OCI-LY1 (cell line): ENCODE results near the gene SEC24C.

Source experiments
- H2AFZ ChIP-seq: fragments of 200-600 bp; sonication (generic), shearing (Covaris generic); 2 replicates; pipeline ENCODE4 v1.6.0; 2014; ENCODE audit warnings: antibody characterized with exemption, mild to moderate bottlenecking, low read length
- H3F3A ChIP-seq: fragments of 200-600 bp; sonication (generic), shearing (Covaris generic); 2 replicates; pipeline ENCODE4 v1.6.0; 2014; ENCODE audit warnings: mild to moderate bottlenecking, antibody characterized with exemption, low read length, moderate library complexity; ENCODE audit not compliant: insufficient read depth
- H3K27ac ChIP-seq: fragments of 200-600 bp; sonication (generic); 2 replicates; pipeline ENCODE4 v1.5.1; 2014; ENCODE audit warnings: low read length, mixed run types, mild to moderate bottlenecking, low read depth; ENCODE audit not compliant: poor library complexity, severe bottlenecking
- H3K27me3 ChIP-seq: fragments of 200-600 bp; sonication (generic); 2 replicates; pipeline ENCODE4 v1.6.0; 2014; ENCODE audit warnings: antibody characterized with exemption, mild to moderate bottlenecking, low read length, moderate library complexity; ENCODE audit not compliant: insufficient read depth
- H3K36me3 ChIP-seq: fragments of 200-600 bp; sonication (generic); 2 replicates; pipeline ENCODE4 v1.6.1; 2014; ENCODE audit warnings: mild to moderate bottlenecking, antibody characterized with exemption, low read length, moderate library complexity, mixed read lengths; ENCODE audit not compliant: insufficient read depth
- H3K4me1 ChIP-seq: fragments of 200-600 bp; sonication (generic); 2 replicates; pipeline ENCODE4 v1.5.1; 2014; ENCODE audit warnings: mild to moderate bottlenecking, low read length, moderate library complexity; ENCODE audit not compliant: insufficient read depth, severe bottlenecking
- H3K4me2 ChIP-seq: fragments of 200-600 bp; sonication (generic), shearing (Covaris generic); 2 replicates; pipeline ENCODE4 v1.6.1; 2014; ENCODE audit warnings: low read length
- H3K4me3 ChIP-seq: fragments of 200-600 bp; sonication (generic); 2 replicates; pipeline ENCODE4 v1.5.1; 2014; ENCODE audit warnings: low read length, low read depth, mild to moderate bottlenecking, mixed read lengths; ENCODE audit not compliant: poor library complexity, severe bottlenecking
- H3K79me2 ChIP-seq: fragments of 200-600 bp; shearing (Covaris generic); 2 replicates; pipeline ENCODE4 v1.6.1; 2016; ENCODE audit warnings: mixed run types, low read length, mixed read lengths; ENCODE audit not compliant: insufficient read depth
- H3K9ac ChIP-seq: fragments of 200-600 bp; sonication (generic), shearing (Covaris generic); 2 replicates; pipeline ENCODE4 v1.6.1; 2014; ENCODE audit warnings: mild to moderate bottlenecking, low read length, mixed read lengths
- H3K9me2 ChIP-seq: fragments of 200-600 bp; sonication (generic), shearing (Covaris generic); 2 replicates; pipeline ENCODE4 v1.6.1; 2014; ENCODE audit warnings: low read depth, mild to moderate bottlenecking, low read length, mixed read lengths
- H3K9me3 ChIP-seq: fragments of 200-600 bp; shearing (Covaris generic); 2 replicates; pipeline ENCODE4 v1.6.1; 2014; ENCODE audit warnings: low read length, mixed read lengths
- H4K20me1 ChIP-seq: fragments of 200-600 bp; sonication (generic), shearing (Covaris generic); 2 replicates; pipeline ENCODE4 v1.6.0; 2016; ENCODE audit warnings: mild to moderate bottlenecking, low read length; ENCODE audit not compliant: insufficient read depth
- EZH2 ChIP-seq: fragments of 200-600 bp; sonication (generic), shearing (Covaris generic); IDR thresholded peaks from 2 replicates; pipeline ENCODE4 v1.8.0; 2017; ENCODE audit warnings: borderline replicate concordance, mixed run types, mild to moderate bottlenecking, antibody characterized with exemption, low read length, moderate library complexity, mixed read lengths
- TF ChIP-seq, protein P1 (sequence below): fragments of 200-600 bp; sonication (generic), shearing (Covaris generic); IDR thresholded peaks from 2 replicates; pipeline ENCODE4 v1.5.1; 2017; ENCODE audit warnings: mild to moderate bottlenecking, antibody characterized with exemption, low read length, moderate library complexity, mixed read lengths

Gene SEC24C

DNA sequence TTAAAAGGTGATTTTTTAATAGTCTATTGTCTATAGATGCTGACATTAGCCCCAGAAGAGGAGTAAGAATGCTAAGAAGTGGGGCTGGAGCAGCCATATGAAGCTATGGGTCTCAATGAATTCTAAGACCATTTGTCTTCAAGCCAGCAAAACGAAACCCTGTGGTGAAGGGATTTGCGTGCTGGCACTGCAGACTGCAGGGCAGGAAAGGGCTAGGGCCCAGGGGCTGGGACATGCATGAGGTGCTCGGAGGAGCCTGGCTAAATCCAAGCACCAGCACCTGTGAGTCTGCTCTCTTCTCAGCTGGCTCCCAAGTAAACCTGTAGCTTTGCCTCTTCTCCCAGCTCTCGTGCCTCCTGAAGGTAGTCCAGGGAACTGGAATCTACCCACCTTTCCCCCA is 68.5 kb downstream of the SEC24C start:
- Histone ChIP-seq H3K4me1 (peaks cover 8% of the 10 kb centered on the region), H3K4me2 (no peak overlapping the region), H3K27ac (no peak overlapping the region), H3K27me3 (no peaks in the 10 kb centered on the region), H3K9me2 (no peaks in the 10 kb centered on the region), H3K36me3 (peaks cover 36% of the 10 kb centered on the region; the same call in 1 of the 2 replicates), H3K9ac (no peak overlapping the region), H3K9me3 (no peaks in the 10 kb centered on the region), H3K4me3 (no peak overlapping the region), H4K20me1 (no peaks in the 10 kb centered on the region), H2AFZ (no peak overlapping the region), H3K79me2 (no peaks in the 10 kb centered on the region), H3F3A (no peaks in the 10 kb centered on the region)
- TF ChIP-seq, protein P1, sequence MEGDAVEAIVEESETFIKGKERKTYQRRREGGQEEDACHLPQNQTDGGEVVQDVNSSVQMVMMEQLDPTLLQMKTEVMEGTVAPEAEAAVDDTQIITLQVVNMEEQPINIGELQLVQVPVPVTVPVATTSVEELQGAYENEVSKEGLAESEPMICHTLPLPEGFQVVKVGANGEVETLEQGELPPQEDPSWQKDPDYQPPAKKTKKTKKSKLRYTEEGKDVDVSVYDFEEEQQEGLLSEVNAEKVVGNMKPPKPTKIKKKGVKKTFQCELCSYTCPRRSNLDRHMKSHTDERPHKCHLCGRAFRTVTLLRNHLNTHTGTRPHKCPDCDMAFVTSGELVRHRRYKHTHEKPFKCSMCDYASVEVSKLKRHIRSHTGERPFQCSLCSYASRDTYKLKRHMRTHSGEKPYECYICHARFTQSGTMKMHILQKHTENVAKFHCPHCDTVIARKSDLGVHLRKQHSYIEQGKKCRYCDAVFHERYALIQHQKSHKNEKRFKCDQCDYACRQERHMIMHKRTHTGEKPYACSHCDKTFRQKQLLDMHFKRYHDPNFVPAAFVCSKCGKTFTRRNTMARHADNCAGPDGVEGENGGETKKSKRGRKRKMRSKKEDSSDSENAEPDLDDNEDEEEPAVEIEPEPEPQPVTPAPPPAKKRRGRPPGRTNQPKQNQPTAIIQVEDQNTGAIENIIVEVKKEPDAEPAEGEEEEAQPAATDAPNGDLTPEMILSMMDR: no peak
- TF ChIP-seq EZH2: no peak

DNA sequence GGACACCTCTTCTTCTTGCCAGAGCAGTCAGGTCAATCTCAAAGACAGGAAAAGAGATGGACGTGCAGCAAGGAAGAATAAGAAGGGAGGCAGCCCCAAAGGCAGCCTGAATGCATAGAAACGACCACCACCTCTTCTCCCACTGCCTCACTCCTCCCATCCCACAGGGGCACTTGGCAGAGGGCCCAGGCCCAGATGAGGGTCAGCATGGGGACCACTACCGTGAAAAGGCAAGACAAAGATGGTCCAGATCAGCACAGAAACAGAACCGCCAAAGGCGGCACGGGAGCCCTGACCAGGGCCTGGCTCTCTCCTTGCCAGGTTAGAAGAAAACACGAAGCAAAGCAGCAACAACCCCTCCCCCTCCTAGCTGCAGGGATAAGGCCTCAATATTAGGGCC is 69.2 kb downstream of the SEC24C start:
- H3K4me1 ChIP-seq: peaks cover 8% of the 10 kb centered on the region
- no peak overlapping the region for H3K4me2 ChIP-seq
- no peaks in the 10 kb centered on the region for H4K20me1 ChIP-seq
- no peaks in the 10 kb centered on the region for H3K27me3 ChIP-seq
- no peaks in the 10 kb centered on the region for H3F3A ChIP-seq
- no peak overlapping the region for H3K27ac ChIP-seq
- no peaks in the 10 kb centered on the region for H3K9me3 ChIP-seq
- no peak overlapping the region for H2AFZ ChIP-seq
- H3K36me3 ChIP-seq: peaks cover 33% of the 10 kb centered on the region; the same call in 1 of the 2 replicates
- H3K9me2 ChIP-seq: no peaks in the 10 kb centered on the region
- H3K4me3 ChIP-seq: no peak overlapping the region
- H3K9ac ChIP-seq: no peak overlapping the region
- no peaks in the 10 kb centered on the region for H3K79me2 ChIP-seq
- TF ChIP-seq EZH2: no peak
- TF ChIP-seq, protein P1: no peak

DNA sequence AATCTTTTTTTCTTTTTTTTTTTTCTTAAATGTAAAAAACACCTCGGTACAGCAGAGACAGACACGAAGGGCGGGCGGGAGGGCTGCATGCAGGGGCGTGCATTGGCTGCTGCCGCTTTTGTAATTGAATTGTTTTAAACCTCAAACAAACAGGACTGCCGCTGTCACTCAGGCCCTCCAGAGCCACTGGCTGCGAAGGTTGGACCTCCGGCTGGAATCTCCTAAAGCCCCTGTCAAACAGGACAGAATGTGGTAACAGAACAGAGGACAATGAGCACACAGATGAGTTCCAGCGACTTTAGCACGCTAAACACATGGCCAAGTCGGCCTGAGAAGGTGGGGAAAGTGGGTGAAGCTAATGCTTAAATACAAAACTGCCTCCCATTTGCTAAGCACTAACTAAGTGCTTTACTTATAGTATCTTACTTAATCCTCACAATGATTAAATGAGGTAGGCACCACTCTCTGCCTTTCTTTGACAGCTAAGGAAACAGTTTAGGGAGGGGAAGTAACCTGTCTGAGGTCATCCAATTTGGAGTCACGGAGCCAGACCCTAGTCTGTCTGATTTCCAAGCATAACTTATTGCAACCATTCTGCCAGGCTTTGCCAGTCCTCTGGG is 70.2 kb downstream of the SEC24C start:
- Histone ChIP-seq H3K9ac (no peak overlapping the region), H3F3A (no peaks in the 10 kb centered on the region), H3K9me3 (no peaks in the 10 kb centered on the region), H2AFZ (no peak overlapping the region), H4K20me1 (no peaks in the 10 kb centered on the region), H3K4me3 (no peak overlapping the region), H3K27ac (no peak overlapping the region), H3K4me2 (no peak overlapping the region), H3K4me1 (peaks cover 8% of the 10 kb centered on the region), H3K9me2 (no peaks in the 10 kb centered on the region), H3K27me3 (no peaks in the 10 kb centered on the region), H3K79me2 (no peaks in the 10 kb centered on the region), H3K36me3 (peaks cover 25% of the 10 kb centered on the region; the same call in 1 of the 2 replicates)
- TF ChIP-seq, protein P1: no peak
- no peak for TF ChIP-seq EZH2
